HG03469 (cell line): ENCODE results near the gene HDDC2.

Experiments used
- ATAC-seq: cut with Tn5 transposase; IDR thresholded peaks from one replicate; pipeline ENCODE4 v1.9.1; 2021; ENCODE audit warnings: mild to moderate bottlenecking, moderate library complexity, moderate number of reproducible peaks; ENCODE audit not compliant: unreplicated experiment

Gene HDDC2

GRCh38 chr6:125301435-125302391 is at the start of gene HDDC2:
HDDC2 (minus strand) TSS chr6:125301967; CDS start chr6:125301932, 35 bp downstream.
- peak; percentile 64 for ATAC-seq

- ATAC-seq, result peak; percentile 70
These were observed 45.3 kb upstream of the HDDC2 start for GRCh38 chr6:125346926-125347563.

- ATAC-seq, result peak; percentile 32
These were observed 44.6 kb upstream of the HDDC2 start for GRCh38 chr6:125346201-125346925.

GRCh38 chr6:125341460-125341859 is 39.7 kb upstream of the HDDC2 start:
- ATAC-seq, result no peak

- no peak for ATAC-seq
These were observed 39.2 kb upstream of the HDDC2 start for GRCh38 chr6:125340991-125341390.

GRCh38 chr6:125340175-125340835 is 38.5 kb upstream of the HDDC2 start:
- no peak for ATAC-seq

- ATAC-seq, result no peak
These were observed 37.9 kb upstream of the HDDC2 start for GRCh38 chr6:125339653-125340052.

- ATAC-seq, result no peak
These were observed 36.6 kb upstream of the HDDC2 start for GRCh38 chr6:125338381-125338780.

- no peak for ATAC-seq
These were observed 35.9 kb upstream of the HDDC2 start for GRCh38 chr6:125337706-125338105.

- no peak for ATAC-seq
These were observed 30.9 kb upstream of the HDDC2 start for GRCh38 chr6:125332664-125333063.

GRCh38 chr6:125325586-125325985 is 23.8 kb upstream of the HDDC2 start:
- no peak for ATAC-seq

- no peak for ATAC-seq
These were observed 21.6 kb upstream of the HDDC2 start for GRCh38 chr6:125323376-125323775.

- no peak for ATAC-seq
These were observed 14.9 kb upstream of the HDDC2 start for GRCh38 chr6:125316621-125317020.

GRCh38 chr6:125315548-125315947 is 13.8 kb upstream of the HDDC2 start:
- no peak for ATAC-seq

GRCh38 chr6:125314009-125314581 is 12.3 kb upstream of the HDDC2 start:
- ATAC-seq, result peak; percentile 79

GRCh38 chr6:125312950-125313349 is 11.2 kb upstream of the HDDC2 start:
- ATAC-seq, result no peak

GRCh38 chr6:125312478-125312877 is 10.7 kb upstream of the HDDC2 start:
- no peak for ATAC-seq

GRCh38 chr6:125310994-125311649 is 9.4 kb upstream of the HDDC2 start:
- peak; percentile 74 for ATAC-seq

GRCh38 chr6:125307964-125308615 is 6.3 kb upstream of the HDDC2 start:
- ATAC-seq, result no peak
